Activated CD4-positive, alpha-beta memory T cell treated with anti-CD3 and anti-CD28 coated beads for 36 hours (primary cell): ENCODE measurements around the gene FER. TPM values are rescaled to one million over a fixed set of nuclear protein-coding genes. Genes with fewer than 3 reads are reported as not detected.

ENCODE experiments used
- CTCF ChIA-PET: fragments of 350-600 bp; sonication (Branson Sonifier 250); formaldehyde crosslinking; loops from one replicate; lab custom pipeline; 2021; ENCODE audit warnings: antibody characterized with exemption, inconsistent platforms; lab: Charles Lee
- POLR2A ChIA-PET: fragments of 350-600 bp; sonication (Branson Sonifier 250); formaldehyde crosslinking; loops from one replicate; lab custom pipeline; 2021; ENCODE audit warnings: antibody characterized with exemption; lab: Charles Lee
- DNase-seq: peaks from one replicate; pipeline ENCODE4 v3.0.0-alpha.2; 2020
- H3K27ac Mint-ChIP-seq: one replicate; pipeline ENCODE4 v1.8.0; 2021; ENCODE audit warnings: mixed read lengths
- H3K27me3 Mint-ChIP-seq: one replicate; pipeline ENCODE4 v1.8.0; 2021; ENCODE audit warnings: mixed read lengths
- H3K36me3 Mint-ChIP-seq: one replicate; pipeline ENCODE4 v1.8.0; 2021; ENCODE audit warnings: mixed read lengths
- H3K4me1 Mint-ChIP-seq: one replicate; pipeline ENCODE4 v1.8.0; 2021; ENCODE audit warnings: low read depth, mixed read lengths
- H3K4me3 Mint-ChIP-seq: one replicate; pipeline ENCODE4 v1.8.0; 2021; ENCODE audit warnings: mild to moderate bottlenecking, mixed read lengths
- H3K9me3 Mint-ChIP-seq: one replicate; pipeline ENCODE4 v1.8.0; 2021; ENCODE audit warnings: mixed read lengths
- intact Hi-C: fragments of 100-400 bp; cut with micrococcal nuclease; formaldehyde crosslinking; loops from one replicate; pipeline ENCODE4 v1.15.1; 2023
- total RNA-seq, 2 experiments: library from RNA; stranded (reverse); gene quantifications; one replicate each; pipeline ENCODE4 v1.2.3, GENCODE V29; 2021

FER gene
- total RNA-seq, 2 experiments from 2014 or later, result 9.1 to 9.5 TPM

DNA sequence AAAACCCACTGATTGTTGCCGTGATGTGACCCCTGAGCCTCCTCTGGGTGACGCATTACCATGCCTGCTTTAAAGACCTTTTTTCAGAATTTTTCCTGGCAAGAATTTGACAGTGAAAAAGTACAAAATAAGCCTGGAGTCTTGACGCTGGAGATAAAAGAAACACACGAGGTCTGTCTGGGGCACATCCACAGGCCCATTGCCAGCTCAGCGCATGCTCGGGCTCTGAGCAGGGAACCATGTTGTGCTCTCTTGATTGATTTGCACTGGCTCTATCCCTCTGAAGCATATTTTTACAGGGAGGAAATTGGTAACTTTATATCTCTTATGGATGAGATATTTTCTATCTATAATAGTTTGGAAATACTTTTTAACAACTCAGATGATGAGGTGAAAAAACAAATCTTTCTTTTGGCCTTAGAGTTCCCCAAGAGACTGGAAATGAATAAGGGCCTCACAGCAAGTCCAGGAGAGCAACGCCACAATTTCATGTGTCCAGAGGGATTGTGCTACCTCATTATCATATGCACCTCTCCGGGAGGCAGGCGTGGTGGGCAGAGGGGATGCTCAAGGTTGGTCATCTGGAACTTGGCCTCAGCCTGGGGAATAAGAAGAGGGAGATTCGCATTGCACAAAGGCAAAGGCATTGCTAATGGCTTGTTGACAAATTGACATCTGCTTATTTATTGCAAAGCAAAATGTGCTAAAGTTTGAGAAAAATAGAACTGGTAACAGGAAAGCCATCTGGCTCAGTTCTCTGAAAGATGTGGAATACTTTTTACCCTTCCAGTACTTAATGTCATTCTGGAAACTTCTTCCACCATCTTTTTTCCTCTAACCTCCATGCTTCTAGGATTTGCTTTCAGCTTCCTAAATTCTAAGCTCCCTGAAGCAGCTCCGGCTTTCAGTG, 478.3 kb downstream of the FER start:
- no peaks in the 10 kb centered on the region for H3K36me3 Mint-ChIP-seq
- no peak overlapping the region for H3K27ac Mint-ChIP-seq
- H3K4me3 Mint-ChIP-seq, result no peak overlapping the region
- no peaks in the 10 kb centered on the region for H3K4me1 Mint-ChIP-seq
- peaks cover 3% of the 10 kb centered on the region for H3K27me3 Mint-ChIP-seq
- DNase-seq, result no peak
- POLR2A ChIA-PET, result no interaction called here
- intact Hi-C loops, result no loop called here
- H3K9me3 Mint-ChIP-seq, result no peaks in the 10 kb centered on the region
- CTCF ChIA-PET, result no interaction called here

DNA sequence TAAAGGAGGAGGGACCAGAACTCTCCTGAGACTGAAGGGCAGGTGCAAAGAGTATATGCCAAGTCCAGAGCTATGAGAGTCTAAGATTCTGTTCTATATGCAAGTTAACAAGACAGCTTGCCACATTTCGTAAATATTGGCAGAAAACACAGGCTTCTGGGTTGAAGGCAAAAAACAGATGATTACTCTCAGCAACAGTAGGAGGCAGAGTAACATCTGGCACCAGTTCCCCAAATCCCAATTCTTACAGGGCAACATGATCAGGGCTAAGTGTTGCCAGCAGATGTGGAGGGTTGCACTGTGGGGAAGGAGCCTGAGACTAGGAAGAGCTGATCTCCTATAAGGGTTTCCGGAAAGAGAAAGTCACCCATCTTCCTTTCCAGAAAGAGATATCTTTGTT, 482.7 kb downstream of the FER start:
- no peaks in the 10 kb centered on the region for H3K36me3 Mint-ChIP-seq
- peaks cover 6% of the 10 kb centered on the region for H3K27me3 Mint-ChIP-seq
- no peak for DNase-seq
- no peak overlapping the region for H3K27ac Mint-ChIP-seq
- CTCF ChIA-PET, result no interaction called here
- no peak overlapping the region for H3K4me3 Mint-ChIP-seq
- H3K4me1 Mint-ChIP-seq, result no peaks in the 10 kb centered on the region
- POLR2A ChIA-PET, result no interaction called here
- peaks cover 5% of the 10 kb centered on the region for H3K9me3 Mint-ChIP-seq
- intact Hi-C loops, result no loop called here

DNA sequence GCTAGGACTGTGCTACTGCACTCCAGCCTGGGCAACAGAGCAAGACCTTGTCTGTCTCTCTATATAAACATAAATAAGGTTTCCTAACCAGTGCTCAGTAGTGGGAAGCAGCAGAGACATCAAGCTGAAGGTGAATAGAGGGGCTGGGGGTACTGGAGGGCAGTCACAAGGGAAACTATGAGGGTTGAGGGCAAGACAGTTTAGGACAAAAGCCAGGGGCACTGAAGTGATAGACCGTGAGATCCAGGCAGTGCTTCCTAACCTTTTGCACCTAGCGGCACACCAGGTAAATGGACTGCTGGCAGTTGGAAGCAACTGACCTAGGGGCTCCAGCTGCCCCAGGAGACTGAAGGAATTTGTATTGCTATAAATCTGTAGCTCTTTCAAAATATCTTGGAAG, 483.6 kb downstream of the FER start:
- no peak overlapping the region for H3K4me3 Mint-ChIP-seq
- H3K36me3 Mint-ChIP-seq, result no peaks in the 10 kb centered on the region
- CTCF ChIA-PET, result no interaction called here
- H3K4me1 Mint-ChIP-seq, result no peaks in the 10 kb centered on the region
- H3K9me3 Mint-ChIP-seq, result peaks cover 13% of the 10 kb centered on the region
- peaks cover 6% of the 10 kb centered on the region for H3K27me3 Mint-ChIP-seq
- POLR2A ChIA-PET, result no interaction called here
- intact Hi-C loops, result no loop called here
- DNase-seq, result no peak
- H3K27ac Mint-ChIP-seq, result no peak overlapping the region

DNA sequence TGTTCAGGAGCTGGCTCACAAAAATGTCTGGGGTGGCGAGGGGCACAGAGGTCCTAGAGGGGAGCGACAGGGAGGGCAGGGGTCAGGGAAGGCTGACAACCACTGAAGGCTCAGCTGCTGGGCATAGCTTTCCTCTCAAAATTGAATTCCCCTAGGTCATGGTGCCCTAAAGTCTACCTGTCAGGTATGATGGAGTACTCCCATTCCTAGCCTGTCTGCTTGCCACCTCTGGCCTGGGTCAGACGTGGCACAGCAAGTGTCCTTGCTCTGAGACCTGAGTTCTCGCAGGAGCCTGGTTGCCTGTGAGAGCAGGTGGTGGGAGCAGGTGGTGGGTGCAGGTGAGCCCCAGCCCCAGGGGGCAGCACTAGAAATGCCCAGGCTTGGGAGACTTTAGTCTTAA, 486.7 kb downstream of the FER start:
- CTCF ChIA-PET, result no interaction called here
- intact Hi-C loops, result no loop called here
- DNase-seq, result no peak
- Mint-ChIP-seq H3K27me3 (peaks cover 6% of the 10 kb centered on the region), H3K36me3 (no peaks in the 10 kb centered on the region), H3K27ac (no peak overlapping the region), H3K9me3 (peaks cover 17% of the 10 kb centered on the region), H3K4me1 (no peaks in the 10 kb centered on the region), H3K4me3 (no peak overlapping the region)
- POLR2A ChIA-PET, result no interaction called here

DNA sequence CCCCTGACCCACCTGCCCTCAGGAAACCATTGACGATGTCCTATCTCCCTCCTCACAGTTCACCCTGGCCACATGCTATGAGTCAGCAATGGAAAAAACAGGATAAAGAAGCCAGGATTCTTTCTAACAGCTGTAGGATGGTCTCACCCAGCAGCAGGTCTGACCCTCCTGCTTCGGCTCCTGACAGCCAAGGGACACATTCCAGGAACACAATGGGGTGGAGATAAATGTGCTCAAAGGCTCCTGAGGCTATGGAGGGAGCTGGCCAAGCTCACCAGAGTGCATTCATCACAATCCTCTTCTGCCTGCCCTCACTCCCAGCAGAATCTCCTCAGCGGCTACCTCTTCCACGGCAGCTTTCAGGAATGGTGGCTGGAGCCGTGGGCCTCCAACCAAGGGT, 491.8 kb downstream of the FER start:
- no peaks in the 10 kb centered on the region for H3K36me3 Mint-ChIP-seq
- intact Hi-C loops, result no loop called here
- CTCF ChIA-PET, result no interaction called here
- POLR2A ChIA-PET, result no interaction called here
- peaks cover 2% of the 10 kb centered on the region for H3K4me1 Mint-ChIP-seq
- no peak overlapping the region for H3K27ac Mint-ChIP-seq
- peaks cover 17% of the 10 kb centered on the region for H3K9me3 Mint-ChIP-seq
- H3K27me3 Mint-ChIP-seq, result no peaks in the 10 kb centered on the region
- DNase-seq, result no peak
- no peak overlapping the region for H3K4me3 Mint-ChIP-seq

DNA sequence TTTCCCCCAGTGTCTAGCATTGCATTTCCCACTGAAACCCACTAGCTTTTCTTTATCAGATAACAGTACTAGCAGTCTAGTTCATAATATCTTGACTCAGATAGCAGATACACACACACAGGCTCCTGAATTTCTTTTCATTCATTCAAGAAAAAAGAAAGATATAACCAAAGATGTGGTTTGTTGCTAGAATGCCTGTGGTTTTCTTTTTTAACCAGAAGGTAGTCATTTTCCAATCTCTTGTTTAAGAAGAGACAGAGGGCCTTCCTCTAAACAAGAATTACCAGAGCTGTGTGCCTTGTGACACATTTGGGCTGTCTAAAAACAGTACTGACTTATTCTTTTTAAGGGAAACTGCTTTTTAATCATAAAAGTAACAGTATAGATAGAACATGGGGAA, 494.8 kb downstream of the FER start:
- intact Hi-C loops, result no loop called here
- H3K9me3 Mint-ChIP-seq, result peaks cover 17% of the 10 kb centered on the region
- H3K4me1 Mint-ChIP-seq, result peaks cover 2% of the 10 kb centered on the region
- ChIA-PET POLR2A (no interaction called here), CTCF (no interaction called here)
- peaks cover 10% of the 10 kb centered on the region for H3K36me3 Mint-ChIP-seq
- no peaks in the 10 kb centered on the region for H3K27me3 Mint-ChIP-seq
- H3K4me3 Mint-ChIP-seq, result no peak overlapping the region
- DNase-seq, result no peak
- no peak overlapping the region for H3K27ac Mint-ChIP-seq

DNA sequence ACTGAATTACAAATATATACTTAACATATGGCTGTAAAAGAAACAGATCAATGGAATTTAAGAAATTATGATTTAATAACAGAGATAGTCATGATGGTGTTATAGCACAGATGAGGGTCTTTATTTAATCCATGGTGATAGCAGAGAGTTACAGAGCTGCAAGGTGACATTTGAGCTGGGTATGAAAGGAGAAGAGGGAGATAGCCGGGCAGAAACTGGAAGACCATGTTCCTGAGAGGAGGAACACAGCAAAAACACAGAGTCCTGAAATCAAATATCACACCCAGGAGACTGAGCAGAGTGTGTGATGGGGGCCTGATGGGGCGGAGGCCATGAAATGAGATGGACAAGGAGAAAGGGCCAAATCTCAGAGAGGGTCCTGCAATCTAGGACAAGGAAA, 498.7 kb downstream of the FER start:
- peaks cover 2% of the 10 kb centered on the region for H3K4me1 Mint-ChIP-seq
- H3K9me3 Mint-ChIP-seq, result peaks cover 17% of the 10 kb centered on the region
- DNase-seq, result no peak
- intact Hi-C loops, result no loop called here
- H3K27ac Mint-ChIP-seq, result no peak overlapping the region
- CTCF ChIA-PET, result no interaction called here
- POLR2A ChIA-PET, result interaction anchor here (0.5 kb wide), 1 partner anchor 799 kb away, joined by 3 read pairs; no protein-coding TSS in a partner anchor
- H3K27me3 Mint-ChIP-seq, result no peaks in the 10 kb centered on the region
- H3K4me3 Mint-ChIP-seq, result no peak overlapping the region
- H3K36me3 Mint-ChIP-seq, result peaks cover 10% of the 10 kb centered on the region
